Cardiac fibroblast (primary cell): Measurements from ENCODE around the gene ATXN10.

ENCODE experiments used
- DNase-seq, 2 donors: peaks; one replicate each; pipeline versions ENCODE4 v3.0.0 to v3.0.0-alpha.2; 2010; ENCODE audit warnings: low read depth in 2 of 2
- H3K4me3 ChIP-seq, 2 donors: replicated peaks in 1 of 2; 1 replicate in 1 of 2; 2 replicates in 1 of 2; pipeline ENCODE4 v1.5.1; 2011; ENCODE audit warnings: low read depth in 2 of 2, low read length in 2 of 2, mild to moderate bottlenecking in 2 of 2, moderate library complexity in 1 of 2
- TF ChIP-seq, protein P1 (sequence below): IDR thresholded peaks from one replicate; pipeline ENCODE4 v1.5.1; 2011; ENCODE audit warnings: low read depth, mild to moderate bottlenecking, low read length, inconsistent platforms

The ATXN10 gene

DNA sequence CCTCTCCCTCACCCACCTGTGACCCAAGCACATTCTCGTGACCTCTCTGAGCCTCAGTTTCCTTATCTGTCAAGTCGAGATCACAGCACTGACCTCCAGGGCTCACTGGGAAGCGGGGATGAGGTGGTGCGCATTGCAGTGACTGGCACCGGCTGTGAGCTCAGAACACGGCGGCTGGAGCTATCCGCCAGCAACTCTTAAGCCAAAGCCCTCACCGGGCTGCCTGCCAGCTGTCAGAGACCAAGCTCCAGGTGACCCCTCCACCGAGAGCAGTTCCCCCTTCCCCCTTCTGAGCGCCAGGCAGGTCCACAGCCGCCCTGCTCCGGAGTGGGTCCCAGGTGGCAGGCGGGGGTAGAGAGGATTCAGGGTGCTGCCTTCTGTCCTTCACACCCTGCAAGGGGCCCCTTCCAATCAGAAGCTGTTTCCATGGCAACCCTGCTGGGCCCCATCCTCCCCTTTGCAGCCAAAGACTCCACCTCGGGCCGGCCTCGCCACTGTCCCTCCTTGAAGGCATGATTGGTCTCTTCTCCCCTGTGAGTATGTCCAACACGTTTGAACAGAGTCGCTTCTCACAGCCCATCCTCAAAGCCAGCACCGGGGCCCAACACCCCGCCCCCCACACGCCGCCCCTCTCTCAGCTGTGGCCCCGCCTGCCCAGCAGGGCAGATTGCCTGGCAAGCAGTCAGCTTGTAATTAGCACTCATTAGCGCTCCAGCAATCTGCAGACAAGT lies 206.6 kb downstream of the ATXN10 start:
- no peak for DNase-seq
- TF ChIP-seq, protein P1, sequence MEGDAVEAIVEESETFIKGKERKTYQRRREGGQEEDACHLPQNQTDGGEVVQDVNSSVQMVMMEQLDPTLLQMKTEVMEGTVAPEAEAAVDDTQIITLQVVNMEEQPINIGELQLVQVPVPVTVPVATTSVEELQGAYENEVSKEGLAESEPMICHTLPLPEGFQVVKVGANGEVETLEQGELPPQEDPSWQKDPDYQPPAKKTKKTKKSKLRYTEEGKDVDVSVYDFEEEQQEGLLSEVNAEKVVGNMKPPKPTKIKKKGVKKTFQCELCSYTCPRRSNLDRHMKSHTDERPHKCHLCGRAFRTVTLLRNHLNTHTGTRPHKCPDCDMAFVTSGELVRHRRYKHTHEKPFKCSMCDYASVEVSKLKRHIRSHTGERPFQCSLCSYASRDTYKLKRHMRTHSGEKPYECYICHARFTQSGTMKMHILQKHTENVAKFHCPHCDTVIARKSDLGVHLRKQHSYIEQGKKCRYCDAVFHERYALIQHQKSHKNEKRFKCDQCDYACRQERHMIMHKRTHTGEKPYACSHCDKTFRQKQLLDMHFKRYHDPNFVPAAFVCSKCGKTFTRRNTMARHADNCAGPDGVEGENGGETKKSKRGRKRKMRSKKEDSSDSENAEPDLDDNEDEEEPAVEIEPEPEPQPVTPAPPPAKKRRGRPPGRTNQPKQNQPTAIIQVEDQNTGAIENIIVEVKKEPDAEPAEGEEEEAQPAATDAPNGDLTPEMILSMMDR = no peak
- H3K4me3 ChIP-seq = no peak overlapping the region

DNA sequence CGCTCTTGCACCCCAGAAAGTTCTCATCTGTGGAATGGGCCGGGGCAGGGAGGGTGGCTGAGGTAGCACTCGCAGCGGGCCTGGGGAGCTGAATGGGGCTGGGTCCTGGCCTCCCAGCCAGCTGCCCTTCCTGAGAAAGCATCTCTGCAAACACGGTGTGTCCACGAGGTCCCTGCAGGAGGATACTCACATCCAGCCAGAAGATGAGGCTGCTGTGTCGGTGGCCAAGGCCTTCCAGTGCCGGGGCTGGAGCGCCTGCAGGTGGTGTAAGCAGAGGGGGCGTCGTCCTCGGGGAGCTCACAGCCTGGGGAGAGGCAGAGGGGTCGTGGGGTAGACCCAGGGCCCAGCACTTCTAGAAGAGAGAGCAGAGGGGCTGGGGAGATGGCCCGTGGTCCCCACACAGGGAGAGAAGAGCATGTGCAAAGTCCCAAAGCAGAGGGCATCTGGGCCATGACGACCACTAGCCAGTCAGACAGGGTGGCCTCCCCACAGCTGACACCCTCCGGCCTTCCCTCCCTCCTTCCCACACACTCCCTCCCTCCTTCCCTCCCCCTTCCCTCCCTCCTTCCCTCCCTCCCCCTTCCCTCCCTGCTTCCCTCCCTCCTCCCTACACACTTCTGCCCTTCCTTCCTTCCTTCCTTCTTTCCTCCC lies 207.4 kb downstream of the ATXN10 start:
- no peak overlapping the region for H3K4me3 ChIP-seq
- DNase-seq = no peak
- TF ChIP-seq, protein P1 = no peak

DNA sequence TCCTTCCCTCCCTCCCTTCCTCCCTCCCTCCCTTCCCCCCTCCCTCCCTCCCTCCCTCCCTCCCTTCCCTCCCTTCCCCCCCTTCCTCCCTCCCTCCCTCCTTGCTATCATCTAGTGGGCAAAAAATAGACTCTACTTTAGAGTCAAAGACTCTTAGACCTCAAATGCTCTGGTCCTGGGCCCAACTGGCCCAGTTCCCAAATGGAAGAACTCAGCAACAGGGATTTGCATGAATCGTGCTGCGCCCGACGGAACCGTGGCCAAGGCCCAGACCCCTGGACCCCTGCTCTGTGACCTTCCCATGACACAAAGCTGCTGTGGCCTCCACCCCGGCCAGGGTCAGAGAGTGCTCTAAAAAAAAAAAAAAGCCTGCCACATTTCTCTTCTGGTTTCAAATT lies 207.9 kb downstream of the ATXN10 start:
- DNase-seq = no peak
- TF ChIP-seq, protein P1 = no peak
- no peak overlapping the region for H3K4me3 ChIP-seq

DNA sequence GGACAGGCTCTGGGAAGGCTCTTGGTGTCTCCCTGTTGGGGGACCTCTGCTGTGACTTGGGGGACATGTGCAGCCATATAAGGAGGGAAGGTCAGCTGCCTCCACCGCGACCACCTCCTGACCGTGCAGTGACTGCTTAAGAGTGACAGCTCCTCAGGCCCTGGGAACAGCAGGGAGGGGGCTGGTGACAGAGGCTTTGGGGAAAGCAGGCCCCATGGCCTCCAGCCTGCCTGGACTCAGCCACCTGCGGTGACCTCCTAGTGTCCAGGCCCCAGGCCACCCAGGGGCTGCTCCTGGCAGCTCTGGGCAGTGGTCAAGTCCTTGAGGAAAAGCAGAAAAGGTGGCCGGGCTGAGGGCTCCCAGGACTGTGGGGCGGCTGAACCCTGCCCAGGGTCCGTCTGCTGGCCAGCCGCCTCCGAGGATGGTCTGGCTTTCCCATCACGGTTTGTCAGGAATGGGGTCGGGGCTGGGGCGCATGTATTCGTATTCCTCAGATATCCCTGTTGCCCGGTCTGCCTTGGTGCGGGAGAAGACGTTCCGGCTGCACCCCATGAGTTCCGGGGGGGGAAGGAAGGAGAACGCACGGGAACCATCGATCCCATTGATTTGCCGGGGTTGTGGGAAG lies 208.6 kb downstream of the ATXN10 start:
- H3K4me3 ChIP-seq = no peak overlapping the region
- DNase-seq = no peak

DNA sequence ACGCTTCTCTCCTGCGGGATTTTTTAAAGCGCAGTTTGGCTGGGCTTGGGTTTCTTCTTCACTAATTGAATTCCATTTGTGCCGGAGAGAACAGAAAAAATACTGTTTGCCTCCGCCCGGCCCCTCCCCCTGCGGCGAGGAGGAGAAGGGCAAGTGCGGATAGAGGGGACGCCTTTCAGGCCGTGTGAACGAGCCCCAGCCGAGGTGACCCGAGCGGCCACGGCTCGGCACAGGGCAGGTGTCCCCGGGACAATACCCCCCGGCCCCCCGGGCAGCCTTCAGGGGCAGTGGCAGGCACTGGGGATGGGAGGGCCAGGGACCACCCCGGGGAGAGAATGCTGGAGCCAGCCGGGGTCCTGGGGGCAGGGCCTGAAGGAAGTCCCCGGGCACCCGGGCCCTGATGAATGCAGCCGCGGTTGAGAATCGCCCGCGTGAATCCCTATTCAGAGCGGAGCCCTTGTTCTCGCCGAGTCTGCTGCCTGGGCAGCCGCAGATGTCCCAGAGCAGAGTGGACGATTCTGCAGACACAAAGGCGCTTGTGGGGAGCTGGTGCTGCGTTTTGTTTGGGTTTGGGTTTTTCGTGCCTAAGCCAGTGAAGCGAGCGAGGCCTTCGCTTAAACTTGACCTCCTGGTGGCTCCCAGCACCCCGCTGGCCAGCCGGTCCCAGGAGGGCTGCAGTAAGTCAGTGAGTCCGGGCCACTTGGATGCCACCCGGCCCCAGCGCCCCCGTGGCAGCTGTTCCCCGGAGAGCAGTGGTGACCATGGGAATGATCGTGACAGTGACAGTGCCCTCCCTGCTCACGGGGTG lies 209.3 kb downstream of the ATXN10 start:
- DNase-seq = no peak
- H3K4me3 ChIP-seq = no peak overlapping the region
- TF ChIP-seq, protein P1 = no peak

More for the DNA sequence above, 208.6 kb downstream of the ATXN10 start:
- TF ChIP-seq, protein P1 = no peak

DNA sequence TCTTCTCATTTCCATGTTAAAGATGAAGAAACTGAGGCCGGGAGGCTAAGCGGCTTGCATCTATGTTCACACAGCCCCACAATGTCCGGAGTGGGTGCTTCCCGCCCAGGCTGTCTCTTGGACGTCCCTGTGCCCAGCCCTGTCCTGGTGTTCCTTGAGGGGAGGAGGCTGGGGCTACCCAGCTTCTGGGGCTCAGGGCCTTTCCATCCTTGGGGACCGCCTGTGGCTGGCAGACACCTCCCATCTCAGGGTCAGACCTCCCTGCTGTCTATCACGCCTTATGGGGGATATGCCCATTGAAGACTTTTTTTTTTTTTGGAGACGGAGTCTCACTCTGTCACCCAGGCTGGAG lies 209.9 kb downstream of the ATXN10 start:
- no peak for DNase-seq
- TF ChIP-seq, protein P1 = no peak
- no peak overlapping the region for H3K4me3 ChIP-seq
